Measurements from ENCODE around the gene TMEM63C.

DNA sequence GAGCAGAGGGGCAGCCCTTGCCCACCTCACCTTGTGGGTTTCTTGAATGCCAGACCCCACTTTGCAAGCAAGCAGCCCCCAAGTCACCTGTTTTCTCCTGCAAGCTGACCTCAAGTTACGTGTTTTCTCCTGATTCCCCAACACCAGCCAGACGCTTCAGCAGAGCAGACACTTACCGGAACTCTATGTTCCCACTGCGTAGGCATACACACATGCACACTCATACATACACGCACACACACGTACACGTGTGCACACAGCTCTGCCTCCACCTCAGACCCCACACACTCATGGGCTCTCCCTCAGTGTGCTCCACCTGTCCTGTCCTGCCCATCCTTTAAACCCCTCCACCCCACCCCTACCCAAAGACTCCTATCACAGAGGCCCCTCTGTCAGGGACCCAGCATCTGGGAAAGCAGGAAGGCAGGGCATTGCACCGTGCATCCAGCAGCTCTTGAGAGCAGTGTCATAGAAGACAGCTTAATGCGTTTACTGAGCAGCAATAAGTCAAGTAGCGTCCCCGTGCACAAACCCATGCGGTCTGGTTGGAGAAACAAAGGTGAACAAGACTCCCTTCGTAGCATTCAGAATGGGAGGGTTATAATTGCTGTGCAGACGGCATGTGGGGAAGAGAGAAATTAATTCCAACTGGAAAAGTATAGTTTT is 44.4 kb downstream of the TMEM63C start:
- TF ChIP-seq, protein P1, sequence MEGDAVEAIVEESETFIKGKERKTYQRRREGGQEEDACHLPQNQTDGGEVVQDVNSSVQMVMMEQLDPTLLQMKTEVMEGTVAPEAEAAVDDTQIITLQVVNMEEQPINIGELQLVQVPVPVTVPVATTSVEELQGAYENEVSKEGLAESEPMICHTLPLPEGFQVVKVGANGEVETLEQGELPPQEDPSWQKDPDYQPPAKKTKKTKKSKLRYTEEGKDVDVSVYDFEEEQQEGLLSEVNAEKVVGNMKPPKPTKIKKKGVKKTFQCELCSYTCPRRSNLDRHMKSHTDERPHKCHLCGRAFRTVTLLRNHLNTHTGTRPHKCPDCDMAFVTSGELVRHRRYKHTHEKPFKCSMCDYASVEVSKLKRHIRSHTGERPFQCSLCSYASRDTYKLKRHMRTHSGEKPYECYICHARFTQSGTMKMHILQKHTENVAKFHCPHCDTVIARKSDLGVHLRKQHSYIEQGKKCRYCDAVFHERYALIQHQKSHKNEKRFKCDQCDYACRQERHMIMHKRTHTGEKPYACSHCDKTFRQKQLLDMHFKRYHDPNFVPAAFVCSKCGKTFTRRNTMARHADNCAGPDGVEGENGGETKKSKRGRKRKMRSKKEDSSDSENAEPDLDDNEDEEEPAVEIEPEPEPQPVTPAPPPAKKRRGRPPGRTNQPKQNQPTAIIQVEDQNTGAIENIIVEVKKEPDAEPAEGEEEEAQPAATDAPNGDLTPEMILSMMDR (optimal IDR thresholded peaks at IDR 0.05 in 1 of 3, IDR thresholded peaks at IDR 0.05 in 1 of 3, conservative IDR thresholded peaks at IDR 0.05 in 1 of 3; ENCODE audit: extremely low read depth in 1 of 3, insufficient read depth in 2 of 3, low read length in 3 of 3) = no peak
- no peak for TF ChIP-seq EZH2 (IDR thresholded peaks at IDR 0.05; ENCODE audit: low read length)
